ENCODE data around the gene SCAMP4. TPM values are rescaled to one million over a fixed set of nuclear protein-coding genes. Genes with fewer than 3 reads are reported as not detected.

The SCAMP4 gene
- total RNA-seq, 2 donors from 2014 or later = 19.2 to 20.7 TPM

DNA sequence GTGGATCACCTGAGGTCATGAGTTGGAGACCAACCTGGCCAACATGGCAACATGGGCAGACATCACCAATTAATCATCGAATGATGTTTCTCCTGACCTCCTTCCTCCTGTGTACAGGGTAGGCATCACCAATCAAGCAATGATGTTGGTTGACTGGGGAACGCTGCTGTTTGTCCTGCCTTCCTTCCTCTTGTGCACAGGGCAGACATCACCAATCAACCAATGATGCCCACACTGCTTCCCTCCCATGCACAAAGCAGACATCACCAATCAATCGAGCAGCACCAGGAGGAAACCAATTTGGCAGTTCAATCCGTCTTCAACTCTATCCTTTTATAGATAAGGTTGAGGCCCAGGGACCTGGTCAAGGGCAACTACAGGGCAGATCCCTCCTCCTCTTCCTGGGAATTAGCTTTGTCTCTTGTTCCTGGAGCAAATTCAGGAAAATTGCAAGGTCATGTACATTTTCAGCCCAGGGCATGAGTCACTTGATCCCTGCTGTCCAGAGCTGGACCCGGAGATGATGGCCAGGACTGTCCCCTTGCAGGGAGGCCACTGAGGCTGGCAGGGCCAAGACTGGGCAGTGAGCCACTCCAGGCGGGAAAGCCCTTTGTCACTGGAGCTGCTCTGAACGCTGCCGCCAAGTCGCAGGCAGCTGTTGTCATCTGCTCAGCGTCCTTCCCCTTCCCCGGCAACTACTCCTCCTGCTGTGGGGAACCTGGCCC, 30.4 kb downstream of the SCAMP4 start:
- Mint-ChIP-seq H3K4me3 (no peak overlapping the region), H3K27me3 (no peaks in the 10 kb centered on the region), H3K36me3 (ENCODE audit: low read depth) (peaks cover 3% of the 10 kb centered on the region), H3K4me1 (peaks cover 22% of the 10 kb centered on the region), H3K27ac (no peak overlapping the region)
- no peak for ATAC-seq
- no peaks in the 10 kb centered on the region for H3K9me3 ChIP-seq (ENCODE audit: control insufficient read depth, low read length, poor library complexity, severe bottlenecking)
- DNase-seq = no peak

DNA sequence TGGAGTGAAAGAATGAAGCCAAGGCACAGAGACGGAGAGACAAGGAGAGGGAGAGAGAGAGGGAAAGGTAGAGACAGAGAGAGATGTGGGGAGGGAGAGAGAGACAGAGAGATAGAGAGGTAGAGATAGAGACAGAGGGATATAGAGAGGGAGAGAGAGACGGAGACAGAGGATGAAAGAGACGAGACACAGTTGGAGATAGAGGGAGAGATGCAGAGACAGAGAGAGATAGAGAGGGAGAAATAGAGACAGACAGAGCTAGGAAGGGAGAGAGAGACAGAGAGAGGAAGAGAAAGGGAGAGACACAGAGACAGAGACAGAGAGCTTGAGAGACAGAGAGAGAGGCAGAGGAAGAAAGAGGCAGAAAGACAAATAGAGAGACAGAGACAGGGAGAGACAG, 31.2 kb downstream of the SCAMP4 start:
- H3K27ac Mint-ChIP-seq = peak overlapping the region; percentile 69
- DNase-seq (no peak), ATAC-seq (no peak)
- H3K27me3 Mint-ChIP-seq = no peaks in the 10 kb centered on the region
- H3K36me3 Mint-ChIP-seq (ENCODE audit: low read depth) = peaks cover 3% of the 10 kb centered on the region
- peaks cover 22% of the 10 kb centered on the region for H3K4me1 Mint-ChIP-seq
- H3K9me3 ChIP-seq (ENCODE audit: control insufficient read depth, low read length, poor library complexity, severe bottlenecking) = no peaks in the 10 kb centered on the region
- H3K4me3 Mint-ChIP-seq = no peak overlapping the region

DNA sequence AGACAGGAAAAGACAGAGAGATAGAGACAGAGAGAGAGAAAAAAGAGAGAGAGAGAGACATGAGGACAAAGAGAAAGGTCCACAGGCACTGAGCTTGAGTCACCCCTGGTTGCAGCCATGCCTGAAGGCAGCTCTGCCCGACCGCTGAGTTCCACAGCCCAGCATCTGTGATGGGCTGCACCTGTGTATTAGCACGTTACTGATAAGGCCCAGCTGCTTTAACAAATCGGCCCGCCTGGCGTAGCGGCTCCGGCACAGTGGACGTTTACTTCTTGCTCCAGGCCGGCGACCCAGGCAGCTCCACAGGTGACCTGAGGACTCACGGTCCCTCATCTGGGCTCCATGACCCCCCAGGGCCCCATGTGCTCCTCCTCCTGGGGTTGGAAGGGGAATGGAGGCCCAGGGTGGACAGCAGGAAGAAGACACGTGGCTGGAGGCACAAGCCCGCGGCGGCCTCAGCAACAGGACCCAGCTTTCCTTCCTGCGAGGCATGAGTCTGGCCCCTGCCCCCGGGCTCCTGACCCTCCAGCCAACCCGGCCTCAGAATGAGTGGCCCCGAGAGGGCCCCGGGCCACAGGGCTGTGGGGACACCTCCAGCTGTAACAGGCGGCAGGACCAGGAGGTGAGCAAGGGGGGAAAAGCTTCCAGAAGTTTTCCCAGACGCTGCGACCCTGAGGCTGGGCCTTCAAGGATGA, 31.9 kb downstream of the SCAMP4 start:
- peaks cover 22% of the 10 kb centered on the region for H3K4me1 Mint-ChIP-seq
- H3K27ac Mint-ChIP-seq = peak overlapping the region; percentile 69
- no peaks in the 10 kb centered on the region for H3K27me3 Mint-ChIP-seq
- H3K36me3 Mint-ChIP-seq (ENCODE audit: low read depth) = peaks cover 7% of the 10 kb centered on the region
- ATAC-seq = no peak
- no peak overlapping the region for H3K4me3 Mint-ChIP-seq
- H3K9me3 ChIP-seq (ENCODE audit: control insufficient read depth, low read length, poor library complexity, severe bottlenecking) = no peaks in the 10 kb centered on the region
- no peak for DNase-seq

DNA sequence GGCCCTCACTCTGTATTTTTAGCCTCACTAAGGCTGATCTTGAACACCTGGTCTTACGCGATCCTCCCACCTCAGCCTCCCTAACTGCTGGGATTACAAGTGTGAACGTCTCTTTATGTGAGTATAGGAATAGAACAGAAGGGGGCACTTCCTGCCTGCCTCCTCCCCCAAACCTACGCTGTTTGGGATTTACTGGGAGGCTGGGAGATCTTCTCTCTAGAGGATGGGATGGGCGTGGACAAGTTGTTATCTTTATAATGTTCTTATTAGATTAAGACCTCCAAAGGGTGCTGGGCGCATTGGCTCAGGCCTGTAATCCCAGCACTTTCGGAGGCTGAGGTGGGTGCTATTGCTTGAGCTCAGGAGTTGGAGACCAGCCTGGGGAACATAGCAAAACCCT, 32.9 kb downstream of the SCAMP4 start:
- Mint-ChIP-seq H3K4me1 (peaks cover 26% of the 10 kb centered on the region), H3K27ac (no peak overlapping the region), H3K4me3 (no peak overlapping the region), H3K27me3 (no peaks in the 10 kb centered on the region), H3K36me3 (ENCODE audit: low read depth) (peaks cover 7% of the 10 kb centered on the region)
- DNase-seq (no peak), ATAC-seq (no peak)
- no peaks in the 10 kb centered on the region for H3K9me3 ChIP-seq (ENCODE audit: control insufficient read depth, low read length, poor library complexity, severe bottlenecking)

DNA sequence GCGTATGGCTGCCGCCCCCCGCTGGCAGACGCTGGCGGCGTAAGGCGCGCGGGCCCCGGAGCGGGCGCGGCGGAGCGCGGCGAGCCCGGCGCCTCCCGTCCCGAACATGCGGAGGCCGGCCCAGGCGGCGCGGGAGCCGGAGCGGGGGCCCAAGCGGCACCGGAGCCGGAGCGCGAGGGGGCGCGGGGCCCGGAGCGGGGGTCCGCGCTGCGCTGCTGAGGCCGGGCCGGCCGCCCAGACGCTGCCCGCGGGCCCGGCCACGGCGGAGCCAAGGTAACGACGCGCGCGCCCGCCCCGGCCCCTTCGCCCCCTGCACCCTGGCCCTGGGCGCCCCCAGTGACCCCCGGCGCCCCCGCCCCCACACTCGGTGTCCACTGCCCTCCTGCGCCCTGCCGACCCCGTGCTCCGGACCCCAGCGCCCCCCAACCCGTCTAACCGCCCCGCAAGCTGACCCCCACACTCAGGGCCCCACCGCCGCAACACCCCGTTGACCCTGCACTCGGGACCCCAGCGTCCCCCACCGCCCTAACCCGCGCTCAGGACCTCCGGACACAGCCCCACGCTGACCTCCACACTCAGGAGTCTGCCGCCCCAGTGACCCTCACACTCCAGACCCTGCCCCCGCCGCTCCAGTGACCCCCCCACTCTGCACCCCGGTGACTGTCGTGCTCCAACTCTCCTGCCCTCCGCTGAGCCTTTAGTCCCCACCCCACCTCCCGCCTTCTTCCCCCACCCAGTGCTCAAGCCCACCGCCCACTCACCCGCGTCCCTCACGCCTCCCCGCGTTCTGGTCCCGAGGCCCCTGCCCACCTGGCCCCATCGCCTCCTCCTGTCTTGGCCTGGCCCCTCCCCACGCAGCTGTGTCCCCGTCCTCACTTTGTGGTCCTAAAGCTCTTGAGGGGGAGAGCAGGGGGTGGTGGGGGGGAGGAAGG, 36.2 kb downstream of the SCAMP4 start, which contains the start of gene CSNK1G2:
CSNK1G2 (plus strand) TSS at position 27 of the 932 bp plus-strand sequence. CDS start 28,601 bp downstream, outside the sequence.
- no peaks in the 10 kb centered on the region for H3K9me3 ChIP-seq (ENCODE audit: control insufficient read depth, low read length, poor library complexity, severe bottlenecking)
- Mint-ChIP-seq H3K27ac (peak within 1 kb of the TSS; percentile 98), H3K4me3 (peak within 1 kb of the TSS; percentile 97), H3K4me1 (peaks cover 29% of the 10 kb centered on the region), H3K36me3 (ENCODE audit: low read depth) (peaks cover 7% of the 10 kb centered on the region), H3K27me3 (no peaks in the 10 kb centered on the region)
- DNase-seq (no peak), ATAC-seq (no peak)

DNA sequence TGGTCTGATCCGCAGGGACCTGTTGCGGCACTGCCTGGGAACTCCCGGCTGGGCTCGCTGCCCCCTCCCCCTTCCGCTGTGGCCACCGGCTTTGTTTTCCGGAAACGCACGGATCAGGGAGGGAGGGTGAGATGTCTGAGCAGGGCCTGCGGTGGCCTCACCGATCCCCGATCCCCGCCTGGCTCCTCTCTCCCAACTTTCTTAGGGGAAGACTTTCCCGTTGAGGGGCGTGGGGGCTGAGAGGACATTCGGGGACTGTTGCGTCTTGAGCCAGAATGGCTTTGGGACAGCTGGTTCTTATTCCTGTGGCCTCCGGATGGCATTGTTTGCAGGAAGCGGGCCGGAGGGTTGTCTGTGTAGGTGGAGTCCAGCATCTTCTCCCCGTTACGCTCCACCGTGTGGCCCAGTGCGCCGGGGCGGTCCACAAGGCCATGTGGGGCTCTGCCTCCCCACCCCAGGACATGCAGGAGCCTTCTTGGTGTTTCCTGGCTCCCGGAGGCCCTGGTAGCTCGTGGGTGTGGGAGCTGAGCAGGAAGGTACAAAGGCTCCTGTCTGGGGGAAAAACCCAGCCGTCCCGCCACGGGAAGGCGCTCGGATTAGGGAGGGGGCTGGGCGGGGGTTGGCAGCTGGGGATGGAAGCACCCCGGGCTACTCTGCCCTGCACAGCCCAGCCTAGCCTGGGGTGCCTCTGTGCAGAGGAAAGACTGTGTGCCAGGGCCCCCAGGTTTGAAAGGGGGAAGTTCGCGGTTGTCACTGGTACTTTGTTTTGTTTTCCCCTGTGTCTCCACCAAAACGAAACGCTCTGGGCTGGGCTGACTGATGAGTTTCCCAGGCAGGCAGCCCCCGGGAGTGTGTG, 37.1 kb downstream of the SCAMP4 start:
- Mint-ChIP-seq H3K27me3 (no peaks in the 10 kb centered on the region), H3K36me3 (ENCODE audit: low read depth) (peaks cover 4% of the 10 kb centered on the region), H3K4me3 (peak overlapping the region; percentile 97), H3K27ac (peak overlapping the region; percentile 95), H3K4me1 (peaks cover 24% of the 10 kb centered on the region)
- DNase-seq (peak; percentile 69 to 81 (median 74)), ATAC-seq (peak; percentile 57)
- H3K9me3 ChIP-seq (ENCODE audit: control insufficient read depth, low read length, poor library complexity, severe bottlenecking) = no peaks in the 10 kb centered on the region

DNA sequence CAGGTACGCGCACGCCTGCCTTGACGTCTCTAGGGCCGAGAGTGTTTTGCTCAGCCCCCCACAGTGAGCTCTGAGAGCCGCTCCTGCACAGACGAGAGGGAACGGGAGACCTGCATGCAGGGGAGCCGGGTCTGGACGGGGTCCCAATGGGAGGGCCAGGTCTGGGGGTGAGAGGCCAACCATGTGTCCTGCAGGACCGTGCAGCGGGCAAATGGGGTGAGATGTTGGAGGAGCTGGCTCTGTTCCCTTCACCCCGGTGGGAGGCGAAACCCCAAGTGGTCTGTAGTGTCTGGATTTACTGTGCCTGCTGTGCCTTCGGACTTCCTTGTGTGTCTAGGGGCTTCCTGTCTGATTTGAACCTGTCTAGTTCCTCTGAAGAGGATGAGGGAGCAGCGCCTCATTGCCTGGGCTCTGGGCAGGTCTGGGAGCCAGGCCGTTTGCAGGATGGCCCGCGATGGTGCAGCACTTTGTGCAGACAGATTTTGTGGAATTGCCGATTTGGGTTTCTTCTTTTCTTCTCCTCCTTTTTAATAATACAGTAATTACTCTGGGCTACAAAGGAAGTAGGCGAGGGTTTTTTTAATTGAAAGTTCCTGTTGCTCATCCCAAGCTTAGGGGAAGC, 37.8 kb downstream of the SCAMP4 start:
- peaks cover 4% of the 10 kb centered on the region for H3K36me3 Mint-ChIP-seq (ENCODE audit: low read depth)
- no peaks in the 10 kb centered on the region for H3K27me3 Mint-ChIP-seq
- no peaks in the 10 kb centered on the region for H3K9me3 ChIP-seq (ENCODE audit: control insufficient read depth, low read length, poor library complexity, severe bottlenecking)
- peak overlapping the region; percentile 95 for H3K27ac Mint-ChIP-seq
- ATAC-seq = no peak
- peaks cover 24% of the 10 kb centered on the region for H3K4me1 Mint-ChIP-seq
- H3K4me3 Mint-ChIP-seq = peak overlapping the region; percentile 97
- DNase-seq = no peak

DNA sequence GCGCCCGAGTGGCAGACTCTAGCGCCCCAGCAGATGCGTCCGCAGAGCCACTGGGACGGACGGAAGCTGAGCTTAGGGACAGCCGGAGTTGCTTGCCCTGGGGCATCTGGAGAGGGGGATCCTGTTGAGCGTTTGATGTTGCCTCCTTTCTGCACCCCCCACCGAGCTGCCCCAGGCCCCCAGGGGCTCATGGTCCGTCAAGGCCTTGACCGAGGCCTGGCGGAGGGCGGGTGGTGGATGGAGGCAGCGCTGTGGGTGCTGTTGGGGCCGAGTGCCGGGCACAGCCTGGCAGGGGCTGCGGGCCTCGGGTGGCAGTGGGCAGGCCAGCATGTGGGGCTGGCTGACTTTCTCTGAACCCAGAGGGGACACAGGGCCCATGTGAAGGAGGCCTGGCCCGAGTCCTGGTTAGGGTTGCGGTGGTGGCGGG, 38.5 kb downstream of the SCAMP4 start:
- Mint-ChIP-seq H3K4me3 (peak overlapping the region; percentile 97), H3K27ac (peak overlapping the region; percentile 95), H3K27me3 (no peaks in the 10 kb centered on the region), H3K36me3 (ENCODE audit: low read depth) (peaks cover 4% of the 10 kb centered on the region), H3K4me1 (peaks cover 26% of the 10 kb centered on the region)
- ATAC-seq = no peak
- no peak for DNase-seq
- H3K9me3 ChIP-seq (ENCODE audit: control insufficient read depth, low read length, poor library complexity, severe bottlenecking) = no peaks in the 10 kb centered on the region

DNA sequence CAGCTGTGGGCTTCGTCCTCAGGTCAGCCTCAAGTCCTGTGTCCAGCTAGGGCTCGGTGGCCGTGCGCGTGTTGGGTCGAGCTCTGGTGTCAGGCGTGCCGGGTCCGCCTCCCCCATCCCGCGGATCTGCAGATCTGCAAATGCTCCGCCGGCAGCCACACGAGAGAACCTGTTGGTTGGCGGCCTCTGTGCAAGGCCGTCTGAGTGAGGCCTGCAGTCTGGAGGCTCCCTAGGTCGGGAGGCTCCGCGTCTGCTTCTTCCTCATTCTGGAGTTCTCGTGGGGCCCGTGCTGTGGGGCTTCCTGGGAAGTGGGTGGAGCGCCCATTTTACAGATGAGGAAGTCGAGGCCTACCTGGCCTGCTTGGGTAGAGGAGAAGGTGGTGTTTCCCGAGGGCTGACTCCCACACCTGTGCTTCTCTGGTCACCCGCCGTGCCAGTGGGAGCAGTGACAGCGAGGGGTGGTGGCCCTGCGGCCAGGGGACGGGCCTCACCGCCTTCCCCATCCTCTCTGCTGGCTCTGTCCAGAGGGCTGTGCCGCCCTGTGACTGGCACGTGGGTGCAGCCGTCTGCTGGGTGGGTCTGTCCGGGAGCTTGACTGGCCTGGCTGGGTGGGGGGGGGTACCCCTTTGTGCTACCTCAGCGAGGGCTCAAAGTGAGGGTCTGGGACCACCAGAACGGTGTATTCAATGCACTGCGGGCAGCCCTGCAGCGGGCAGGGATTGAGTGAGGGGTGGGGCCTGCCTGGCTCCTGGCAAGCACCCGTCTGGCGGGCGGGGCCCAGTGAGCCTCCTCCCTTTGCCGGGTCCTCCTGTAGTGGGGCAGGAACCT, 39.1 kb downstream of the SCAMP4 start:
- no peaks in the 10 kb centered on the region for H3K27me3 Mint-ChIP-seq
- ATAC-seq (no peak), DNase-seq (no peak)
- peak overlapping the region; percentile 95 for H3K27ac Mint-ChIP-seq
- peak overlapping the region; percentile 73 for H3K4me3 Mint-ChIP-seq
- peaks cover 4% of the 10 kb centered on the region for H3K36me3 Mint-ChIP-seq (ENCODE audit: low read depth)
- H3K9me3 ChIP-seq (ENCODE audit: control insufficient read depth, low read length, poor library complexity, severe bottlenecking) = no peaks in the 10 kb centered on the region
- H3K4me1 Mint-ChIP-seq = peaks cover 29% of the 10 kb centered on the region

DNA sequence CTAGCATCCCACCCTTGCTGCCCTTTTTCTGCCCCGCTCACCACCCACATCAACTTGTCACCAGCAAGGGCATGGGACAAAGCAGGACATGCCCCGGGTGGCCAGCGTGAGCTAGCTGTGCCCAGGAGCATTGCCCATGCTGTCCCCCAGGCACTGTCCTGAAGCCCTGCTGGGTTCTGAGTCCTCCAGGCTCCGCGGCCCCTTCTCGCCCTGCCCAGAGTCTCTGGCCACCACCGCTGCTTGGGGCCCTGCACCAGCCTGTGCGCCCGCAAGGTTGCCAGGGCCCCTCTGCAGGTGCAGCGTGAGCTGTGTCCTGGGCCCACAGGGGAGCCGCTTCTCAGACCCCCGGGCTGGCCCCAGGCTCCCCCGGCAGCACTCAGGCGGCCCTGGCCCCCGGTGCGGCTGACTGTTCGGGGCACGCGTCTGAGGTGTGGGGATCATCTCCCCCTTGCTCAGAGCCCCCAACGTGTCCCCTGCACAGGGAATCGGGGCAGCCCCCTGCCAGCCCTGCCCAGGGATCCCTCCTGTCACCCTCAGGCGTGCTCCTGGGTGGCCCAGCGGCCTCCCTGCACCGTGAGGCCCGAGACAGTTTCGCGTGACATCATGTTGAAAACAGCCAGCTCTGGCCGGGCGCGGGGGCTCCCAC, 39.8 kb downstream of the SCAMP4 start:
- ATAC-seq (no peak), DNase-seq (no peak)
- H3K27me3 Mint-ChIP-seq = no peaks in the 10 kb centered on the region
- no peaks in the 10 kb centered on the region for H3K9me3 ChIP-seq (ENCODE audit: control insufficient read depth, low read length, poor library complexity, severe bottlenecking)
- H3K4me3 Mint-ChIP-seq = peak overlapping the region; percentile 39
- H3K27ac Mint-ChIP-seq = no peak overlapping the region
- H3K4me1 Mint-ChIP-seq = peaks cover 28% of the 10 kb centered on the region
- H3K36me3 Mint-ChIP-seq (ENCODE audit: low read depth) = peaks cover 4% of the 10 kb centered on the region

DNA sequence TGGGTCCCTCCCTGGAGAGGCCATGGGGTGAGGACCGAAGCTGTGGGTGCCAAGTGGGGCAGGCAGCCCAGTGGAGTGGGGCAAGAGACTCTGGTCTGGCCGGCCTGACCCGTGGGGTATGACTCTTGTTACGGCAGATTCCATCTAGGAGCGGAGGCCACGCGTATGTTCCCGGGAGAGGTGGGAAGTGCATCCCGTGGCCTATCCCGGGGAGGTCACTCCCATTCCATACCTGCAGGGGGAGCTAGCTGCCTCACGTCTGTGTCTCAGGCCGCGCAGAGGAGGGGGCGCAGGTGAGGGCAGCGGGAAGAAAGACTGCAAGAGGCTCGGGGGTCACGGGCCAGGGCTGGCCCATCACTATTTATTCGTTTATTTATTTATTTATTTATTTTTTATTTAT, 40.7 kb downstream of the SCAMP4 start:
- peaks cover 26% of the 10 kb centered on the region for H3K4me1 Mint-ChIP-seq
- H3K4me3 Mint-ChIP-seq = peak overlapping the region; percentile 61

More for the DNA sequence above, 40.7 kb downstream of the SCAMP4 start:
- Mint-ChIP-seq H3K27me3 (no peaks in the 10 kb centered on the region), H3K27ac (no peak overlapping the region), H3K36me3 (ENCODE audit: low read depth) (peaks cover 4% of the 10 kb centered on the region)
- DNase-seq (no peak), ATAC-seq (no peak)
- H3K9me3 ChIP-seq (ENCODE audit: control insufficient read depth, low read length, poor library complexity, severe bottlenecking) = no peaks in the 10 kb centered on the region
